Gastroesophageal sphincter (tissue), 4 donors: ENCODE data around the gene GTF2H1. TPM values are rescaled to one million over a fixed set of nuclear protein-coding genes. Genes with fewer than 3 reads are reported as not detected.
A peak's percentile ranks its signal among the peaks of the same experiment; 100 is the strongest.

Experiments used
- ATAC-seq: fragments of 150-250 bp; one replicate; pipeline ENCODE4 v1.9.1; 2016; ENCODE audit warnings: mild to moderate bottlenecking, moderate library complexity
- H3K27ac ChIP-seq, 4 donors: fragments of 200-600 bp; sonication (generic) in 3 of 4; 1 replicate in 3 of 4; 2 replicates in 1 of 4; pipeline ENCODE4 v1.5.1; 2016 to 2019
- H3K27me3 ChIP-seq: fragments of 200-600 bp; sonication (generic); one replicate; pipeline ENCODE4 v1.5.1; 2019
- H3K36me3 ChIP-seq, 2 donors: fragments of 200-600 bp; sonication (generic); one replicate each; pipeline ENCODE4 v1.5.1; 2019; ENCODE audit warnings: control low read depth in 1 of 2
- H3K4me1 ChIP-seq, 3 donors: fragments of 200-600 bp; sonication (generic); 1 replicate in 2 of 3; 2 replicates in 1 of 3; pipeline ENCODE4 v1.5.1; 2016 to 2019; ENCODE audit warnings: control low read depth in 2 of 3
- H3K4me3 ChIP-seq, 2 donors: fragments of 200-600 bp; sonication (generic); one replicate each; pipeline ENCODE4 v1.5.1; 2019; ENCODE audit warnings: mild to moderate bottlenecking in 1 of 2, moderate library complexity in 1 of 2
- H3K9me3 ChIP-seq, 3 donors: fragments of 200-600 bp; sonication (generic); one replicate each; pipeline ENCODE4 v1.5.1; 2017 to 2019; ENCODE audit warnings: control low read depth in 2 of 3
- EP300 ChIP-seq: sonication (generic); formaldehyde crosslinking; IDR thresholded peaks from one replicate; pipeline ENCODE4 v1.6.1; 2017; ENCODE audit warnings: antibody characterized with exemption, mild to moderate bottlenecking
- POLR2A ChIP-seq, 2 donors: fragments of 450-650 bp; IDR thresholded peaks; one replicate each; pipeline ENCODE4 v1.6.1; 2017; ENCODE audit warnings: antibody characterized with exemption in 2 of 2, mild to moderate bottlenecking in 2 of 2, moderate library complexity in 1 of 2
- POLR2AphosphoS5 ChIP-seq: sonication (generic); formaldehyde crosslinking; IDR thresholded peaks from one replicate; pipeline ENCODE4 v1.6.1; 2017; ENCODE audit warnings: antibody characterized with exemption
- WGBS, 2 donors: methylation state at CpG; one replicate each; pipeline ENCODE4 v1.1.5; 2018; ENCODE audit warnings: low coverage in 1 of 2; 5-methylcytosine and 5-hydroxymethylcytosine counted together
- total RNA-seq, 4 donors: library from RNA; depleted of rRNA; stranded (reverse); fragments of >200 nt; gene quantifications; one replicate each; pipeline ENCODE4 v1.1.0, GENCODE V29; 2016
- TF ChIP-seq, protein P1 (sequence below), 4 experiments: fragments of 200-600 bp in 2 of 4; fragments of 450-650 bp in 2 of 4; sonication (generic) in 1 of 4; IDR thresholded peaks; one replicate each; pipeline ENCODE4 v1.5.1; 2017 to 2019; ENCODE audit warnings: antibody characterized with exemption in 4 of 4, mild to moderate bottlenecking in 2 of 4, moderate library complexity in 2 of 4

Gene GTF2H1
- total RNA-seq, 4 donors from 2014 or later: 47.3 to 61.8 (median 57.4) TPM

DNA sequence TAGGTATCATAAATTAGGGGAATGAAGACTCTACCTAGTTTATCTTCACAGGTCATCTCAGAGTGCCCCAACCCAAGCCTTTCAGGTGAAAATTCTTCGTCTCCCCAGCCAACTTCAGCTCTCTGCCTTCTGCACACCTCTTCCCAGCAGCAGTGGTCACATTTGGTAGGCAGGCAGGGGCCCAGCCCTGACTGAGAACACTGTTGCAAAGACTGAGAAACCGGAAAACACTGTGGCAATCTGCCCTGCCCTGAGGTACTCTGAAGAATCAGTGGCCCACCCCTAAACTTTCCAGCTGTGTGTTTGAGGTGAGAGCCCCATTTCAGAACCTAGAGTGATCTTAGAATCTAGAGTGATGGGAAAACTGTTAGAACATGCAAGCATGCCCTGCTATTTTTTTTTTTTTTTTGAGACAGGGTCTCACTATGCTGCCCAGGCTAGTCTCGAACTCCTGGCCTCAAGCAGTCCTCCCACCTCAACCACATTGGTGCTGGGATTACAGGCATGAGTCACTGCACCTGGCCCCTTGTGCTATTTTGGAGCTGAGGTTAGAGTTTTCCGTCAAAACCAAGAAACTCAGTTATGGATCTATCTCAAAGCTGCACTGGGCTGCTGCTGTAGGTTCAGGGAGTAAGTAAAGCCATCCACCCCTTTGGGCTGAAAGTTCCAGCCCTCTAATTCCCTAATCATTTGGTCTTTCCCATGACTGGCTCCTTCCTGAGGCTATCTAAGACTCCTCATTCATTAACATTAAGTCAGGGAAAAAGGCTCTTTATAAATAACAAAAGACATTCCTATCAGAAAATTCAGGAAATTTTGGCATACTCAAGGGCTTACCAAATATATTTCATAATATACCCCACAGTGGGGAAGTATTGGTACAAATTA lies 70.3 kb downstream of the GTF2H1 start:
- Histone ChIP-seq H3K36me3 (peaks cover 0 to 7% of the 10 kb centered on the region in 2 donors), H3K27me3 (no peaks in the 10 kb centered on the region), H3K4me3 (no peak overlapping the region), H3K4me1 (peaks cover 0 to 26% (median 9%) of the 10 kb centered on the region in 3 donors), H3K9me3 (no peaks in the 10 kb centered on the region), H3K27ac (peak overlapping the region; percentile 88 to 99 (median 96))
- 67 to 72% methylated on average over 1 to 2 of the region's 4 CpGs for WGBS, 2 donors
- TF ChIP-seq, protein P1, sequence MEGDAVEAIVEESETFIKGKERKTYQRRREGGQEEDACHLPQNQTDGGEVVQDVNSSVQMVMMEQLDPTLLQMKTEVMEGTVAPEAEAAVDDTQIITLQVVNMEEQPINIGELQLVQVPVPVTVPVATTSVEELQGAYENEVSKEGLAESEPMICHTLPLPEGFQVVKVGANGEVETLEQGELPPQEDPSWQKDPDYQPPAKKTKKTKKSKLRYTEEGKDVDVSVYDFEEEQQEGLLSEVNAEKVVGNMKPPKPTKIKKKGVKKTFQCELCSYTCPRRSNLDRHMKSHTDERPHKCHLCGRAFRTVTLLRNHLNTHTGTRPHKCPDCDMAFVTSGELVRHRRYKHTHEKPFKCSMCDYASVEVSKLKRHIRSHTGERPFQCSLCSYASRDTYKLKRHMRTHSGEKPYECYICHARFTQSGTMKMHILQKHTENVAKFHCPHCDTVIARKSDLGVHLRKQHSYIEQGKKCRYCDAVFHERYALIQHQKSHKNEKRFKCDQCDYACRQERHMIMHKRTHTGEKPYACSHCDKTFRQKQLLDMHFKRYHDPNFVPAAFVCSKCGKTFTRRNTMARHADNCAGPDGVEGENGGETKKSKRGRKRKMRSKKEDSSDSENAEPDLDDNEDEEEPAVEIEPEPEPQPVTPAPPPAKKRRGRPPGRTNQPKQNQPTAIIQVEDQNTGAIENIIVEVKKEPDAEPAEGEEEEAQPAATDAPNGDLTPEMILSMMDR (IDR thresholded peaks at IDR 0.05): no peak
- TF ChIP-seq POLR2AphosphoS5 (no peak), EP300 (no peak), POLR2A (IDR thresholded peaks at IDR 0.05) (no peak)
- no peak for ATAC-seq

DNA sequence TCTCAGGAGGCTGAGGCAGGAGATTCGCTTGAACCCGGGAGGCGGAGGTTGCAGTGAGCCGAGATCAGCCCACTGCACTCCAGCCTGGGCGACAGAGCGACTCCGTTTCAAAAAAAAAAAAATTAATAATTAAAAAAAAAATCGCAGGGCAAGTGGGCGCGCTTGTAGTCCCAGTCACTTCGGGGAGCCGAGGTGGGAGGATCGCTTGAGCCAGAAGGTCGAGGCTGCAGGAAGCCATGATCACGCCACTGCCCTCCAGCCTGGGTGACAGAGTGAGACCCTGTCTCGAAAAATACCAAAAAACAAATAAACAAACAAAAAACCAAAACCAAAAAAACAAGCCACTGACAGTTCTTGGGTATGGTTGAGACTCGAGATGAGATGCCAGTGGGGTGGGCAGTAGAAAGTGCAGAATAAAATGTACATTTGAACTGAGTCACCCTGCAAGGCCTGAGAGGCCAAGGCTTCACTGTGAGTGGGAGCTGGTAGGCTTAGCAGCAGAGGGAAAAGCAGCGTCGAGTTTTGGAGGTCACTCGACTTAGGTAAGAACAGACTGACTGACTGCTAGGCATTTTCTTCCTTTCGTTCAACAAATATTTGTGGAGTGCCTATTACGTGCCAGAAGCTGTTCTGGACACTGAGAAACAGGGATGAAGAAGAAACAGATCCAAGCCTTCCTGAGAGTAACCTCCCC lies 71.4 kb downstream of the GTF2H1 start:
- Histone ChIP-seq H3K27me3 (no peaks in the 10 kb centered on the region), H3K4me1 (peaks cover 0 to 34% (median 9%) of the 10 kb centered on the region in 3 donors), H3K4me3 (peak overlapping the region; percentile 56 to 71), H3K9me3 (no peaks in the 10 kb centered on the region), H3K27ac (peak overlapping the region; percentile 88 to 99 (median 96)), H3K36me3 (peaks cover 0 to 16% of the 10 kb centered on the region in 2 donors)
- ATAC-seq: no peak
- TF ChIP-seq POLR2AphosphoS5 (no peak), EP300 (no peak), POLR2A (IDR thresholded peaks at IDR 0.05) (no peak)
- TF ChIP-seq, protein P1 (IDR thresholded peaks at IDR 0.05): no peak
- 55 to 56% methylated on average over 13 to 15 of the region's 22 CpGs for WGBS, 2 donors

DNA sequence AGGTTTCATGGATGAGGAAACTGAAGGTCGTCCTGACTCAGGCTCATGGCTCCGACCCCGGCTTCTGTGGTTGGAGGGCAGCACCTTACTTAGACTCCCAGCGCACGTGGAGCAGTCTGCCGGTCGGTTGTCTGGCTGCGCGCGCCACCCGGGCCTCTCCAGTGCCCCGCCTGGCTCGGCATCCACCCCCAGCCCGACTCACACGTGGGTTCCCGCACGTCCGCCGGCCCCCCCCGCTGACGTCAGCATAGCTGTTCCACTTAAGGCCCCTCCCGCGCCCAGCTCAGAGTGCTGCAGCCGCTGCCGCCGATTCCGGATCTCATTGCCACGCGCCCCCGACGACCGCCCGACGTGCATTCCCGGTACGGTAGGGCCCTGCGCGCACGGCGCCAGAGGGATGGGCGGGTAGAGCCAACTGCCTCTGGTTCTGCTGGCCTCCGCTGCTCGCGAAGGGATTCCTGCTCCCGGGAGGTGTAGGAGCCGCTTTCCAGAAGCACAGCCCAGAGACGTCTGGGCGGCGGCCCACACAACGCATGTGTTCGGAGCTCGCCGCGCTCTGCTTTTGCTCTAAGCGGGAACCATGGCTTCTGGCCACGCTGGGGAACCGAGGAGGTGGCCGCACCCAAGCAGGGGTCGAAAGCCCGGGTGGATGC lies 72.0 kb downstream of the GTF2H1 start, which contains the start of gene LDHA:
TSS of gene LDHA (plus strand) at position 289 of the 653 bp plus-strand sequence. CDS start 2,280 bp downstream, outside the sequence.
- no peaks in the 10 kb centered on the region for H3K9me3 ChIP-seq
- H3K27ac ChIP-seq: peak within 1 kb of the TSS; percentile 88 to 99 (median 96)
- ATAC-seq: peak; percentile 85
- H3K36me3 ChIP-seq: peaks cover 0 to 23% of the 10 kb centered on the region in 2 donors
- peaks cover 0 to 40% (median 9%) of the 10 kb centered on the region in 3 donors for H3K4me1 ChIP-seq
- 1 to 2% methylated on average over 10 to 25 of the region's 60 CpGs for WGBS, 2 donors
- H3K27me3 ChIP-seq: no peaks in the 10 kb centered on the region
- TF ChIP-seq, protein P1 (IDR thresholded peaks at IDR 0.05): no peak
- peak; percentile 98 to 99 for TF ChIP-seq POLR2A (IDR thresholded peaks at IDR 0.05)
- TF ChIP-seq POLR2AphosphoS5: peak; percentile 100
- peak; percentile 49 for TF ChIP-seq EP300
- peak within 1 kb of the TSS; percentile 56 to 71 for H3K4me3 ChIP-seq

DNA sequence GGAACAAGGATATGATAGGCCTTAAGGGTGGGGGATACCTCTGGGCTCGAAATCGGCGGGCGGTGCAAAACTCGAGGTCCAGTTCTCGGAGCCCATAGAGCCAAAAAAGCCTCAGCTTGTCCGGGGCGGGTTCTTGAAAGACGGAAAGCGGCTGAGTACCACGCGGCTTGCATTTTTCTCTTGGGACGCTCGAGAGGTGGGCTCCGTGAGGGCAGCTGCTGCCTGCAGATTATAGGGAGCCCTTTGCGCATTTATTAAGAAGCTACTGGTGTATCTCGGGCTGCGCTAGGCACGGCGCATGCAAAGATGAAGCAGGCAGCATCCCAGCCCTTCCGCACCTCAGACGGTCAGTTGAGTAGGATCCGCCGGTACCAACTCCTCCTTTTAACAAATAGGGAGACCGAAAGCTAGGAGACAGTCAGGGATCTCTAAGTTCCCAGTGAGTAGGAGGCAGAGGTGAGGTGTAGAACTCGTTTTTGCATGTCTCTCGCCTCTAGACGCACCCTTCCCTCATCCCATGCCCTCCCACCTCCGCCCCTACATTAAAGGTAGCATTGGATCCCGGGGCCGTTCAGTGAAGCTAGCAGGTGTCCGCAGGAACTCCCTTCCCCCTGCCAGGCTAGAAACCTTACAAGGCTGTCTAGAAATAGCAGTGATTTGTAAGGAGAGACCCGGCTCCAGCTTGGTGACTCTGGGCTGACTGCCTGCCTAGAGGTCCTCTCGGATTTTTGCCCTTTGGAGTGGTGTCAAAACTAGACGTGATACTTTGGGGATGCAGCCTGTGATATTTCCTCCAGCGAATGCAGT lies 72.8 kb downstream of the GTF2H1 start:
- no peaks in the 10 kb centered on the region for H3K9me3 ChIP-seq
- H3K27me3 ChIP-seq: no peaks in the 10 kb centered on the region
- peak overlapping the region; percentile 56 to 71 for H3K4me3 ChIP-seq
- peaks cover 3 to 30% of the 10 kb centered on the region in 2 donors for H3K36me3 ChIP-seq
- 1 to 3% methylated on average over 8 to 28 of the region's 36 CpGs for WGBS, 2 donors
- TF ChIP-seq, protein P1 (IDR thresholded peaks at IDR 0.05): no peak
- no peak for TF ChIP-seq EP300
- no peak for TF ChIP-seq POLR2A (IDR thresholded peaks at IDR 0.05)
- TF ChIP-seq POLR2AphosphoS5: no peak
- H3K4me1 ChIP-seq: peaks cover 0 to 44% (median 9%) of the 10 kb centered on the region in 3 donors
- ATAC-seq: no peak
- H3K27ac ChIP-seq: peak overlapping the region; percentile 88 to 99 (median 96)
